ENCODE measurements around the gene LGALS1. TPM values are rescaled to one million over a fixed set of nuclear protein-coding genes. Genes with fewer than 3 reads are reported as not detected.

The LGALS1 gene
- total RNA-seq, 1 experiment from 2014 or later: 2,325 TPM

GRCh38 chr22:37728620-37729019 is 53.2 kb downstream of the LGALS1 start:
- POLR2A ChIA-PET (ENCODE audit: unreplicated experiment): no interaction called here
- DNase-seq (no peak), ATAC-seq (no peak)
- no peak overlapping the region for H3K4me2 ChIP-seq (ENCODE audit: low read length)
- no peaks in the 10 kb centered on the region for H3K4me1 ChIP-seq (ENCODE audit: insufficient read depth, low read length)
- no TSS peak for BruUV-seq (replicated peaks)
- H3K9me2 ChIP-seq (replicated peaks; ENCODE audit: low read length): no peaks in the 10 kb centered on the region
- intact Hi-C loops (cut with micrococcal nuclease): no loop called here
- CTCF ChIA-PET: no interaction called here
- no peaks in the 10 kb centered on the region for H3K27me3 ChIP-seq (ENCODE audit: low read length)
- no peaks in the 10 kb centered on the region for H3K36me3 ChIP-seq (ENCODE audit: low read depth, low read length)
- no peaks in the 10 kb centered on the region for H3K9me3 ChIP-seq (ENCODE audit: low read length)
- no peak for TF ChIP-seq CTCF (conservative IDR thresholded peaks at IDR 0.05; ENCODE audit: low read depth, low read length)
- TF ChIP-seq EZH2 (IDR thresholded peaks at IDR 0.05; ENCODE audit: low read length, unreplicated experiment): no peak
- TF ChIP-seq EZH2phosphoT487 (IDR thresholded peaks at IDR 0.05; ENCODE audit: borderline replicate concordance, low read length): no peak
- no peaks in the 10 kb centered on the region for H3K79me2 ChIP-seq (ENCODE audit: low read length)
- H3K9ac ChIP-seq (ENCODE audit: low read length): no peak overlapping the region
- no peaks in the 10 kb centered on the region for H4K20me1 ChIP-seq (ENCODE audit: low read length)
- H3F3A ChIP-seq (ENCODE audit: low read length, unreplicated experiment): no peaks in the 10 kb centered on the region
- no peak overlapping the region for H2AFZ ChIP-seq (ENCODE audit: low read length)
- no peak overlapping the region for H3K4me3 ChIP-seq (ENCODE audit: low read length)
- no peak overlapping the region for H3K27ac ChIP-seq (ENCODE audit: low read length)

Other genes starting within 250 kb of the LGALS1 start
- 10.0 and 14.5 TPM in 2 replicates for gene ELFN2, start 248.2 kb upstream of the LGALS1 start, total RNA-seq (2014; rRNA removed)
- 1.7 and 2.4 TPM in 2 replicates for gene MFNG, start 189.3 kb upstream of the LGALS1 start, total RNA-seq (2014; rRNA removed)
- 20.7 and 26.3 TPM in 2 replicates for gene CARD10, start 156.2 kb upstream of the LGALS1 start, total RNA-seq (2014; rRNA removed)
- 43.9 and 47.4 TPM in 2 replicates for gene CDC42EP1, start 115.2 kb upstream of the LGALS1 start, total RNA-seq (2014; rRNA removed)
- gene LGALS2, start 95.5 kb upstream of the LGALS1 start, total RNA-seq (2014; rRNA removed): not detected in 2 replicates
- 49.1 and 55.7 TPM in 2 replicates for gene GGA1, start 66.8 kb upstream of the LGALS1 start, total RNA-seq (2014; rRNA removed)
- gene SH3BP1, start 36.0 kb upstream of the LGALS1 start, total RNA-seq (2014; rRNA removed): 18.0 and 23.2 TPM in 2 replicates
- 36.9 and 51.3 TPM in 2 replicates for gene PDXP, start 16.9 kb upstream of the LGALS1 start, total RNA-seq (2014; rRNA removed)
- 32.9 and 45.4 TPM in 2 replicates for gene NOL12, start 10.7 kb downstream of the LGALS1 start, total RNA-seq (2014; rRNA removed)
- gene TRIOBP, start 21.4 kb downstream of the LGALS1 start, total RNA-seq (2014; rRNA removed): 64.5 and 74.8 TPM in 2 replicates
- gene GCAT, start 132.3 kb downstream of the LGALS1 start, total RNA-seq (2014; rRNA removed): 26.0 and 33.3 TPM in 2 replicates
- not detected in 2 replicates for gene GALR3, start 147.7 kb downstream of the LGALS1 start, total RNA-seq (2014; rRNA removed)
- 24.9 and 30.1 TPM in 2 replicates for gene ANKRD54, start 168.7 kb downstream of the LGALS1 start, total RNA-seq (2014; rRNA removed)
- gene EIF3L, start 173.8 kb downstream of the LGALS1 start, total RNA-seq (2014; rRNA removed): 164 and 218 TPM in 2 replicates
- gene MICALL1, start 230.7 kb downstream of the LGALS1 start, total RNA-seq (2014; rRNA removed): 20.1 and 29.9 TPM in 2 replicates